ENCODE results near the gene RELN.

DNA sequence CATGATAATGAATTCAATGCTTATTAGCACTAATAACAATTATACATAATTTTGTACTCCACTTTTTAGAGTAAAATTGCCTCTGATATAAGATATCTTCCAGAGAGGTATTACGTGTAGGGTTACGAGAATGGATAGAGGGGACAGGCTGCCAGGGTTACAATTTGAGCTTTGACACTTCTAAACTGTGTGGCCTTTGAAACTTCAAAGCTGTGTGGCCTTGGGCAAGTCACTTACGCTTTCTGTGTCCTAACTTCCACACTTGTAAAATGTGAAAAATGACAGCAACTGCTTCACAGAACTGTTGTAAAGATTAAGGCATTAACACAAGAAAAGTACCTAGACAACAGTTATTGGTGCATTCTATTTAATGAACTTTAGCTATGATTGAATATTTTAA lies 283.9 kb downstream of the RELN start:
- TF ChIP-seq, protein P1, sequence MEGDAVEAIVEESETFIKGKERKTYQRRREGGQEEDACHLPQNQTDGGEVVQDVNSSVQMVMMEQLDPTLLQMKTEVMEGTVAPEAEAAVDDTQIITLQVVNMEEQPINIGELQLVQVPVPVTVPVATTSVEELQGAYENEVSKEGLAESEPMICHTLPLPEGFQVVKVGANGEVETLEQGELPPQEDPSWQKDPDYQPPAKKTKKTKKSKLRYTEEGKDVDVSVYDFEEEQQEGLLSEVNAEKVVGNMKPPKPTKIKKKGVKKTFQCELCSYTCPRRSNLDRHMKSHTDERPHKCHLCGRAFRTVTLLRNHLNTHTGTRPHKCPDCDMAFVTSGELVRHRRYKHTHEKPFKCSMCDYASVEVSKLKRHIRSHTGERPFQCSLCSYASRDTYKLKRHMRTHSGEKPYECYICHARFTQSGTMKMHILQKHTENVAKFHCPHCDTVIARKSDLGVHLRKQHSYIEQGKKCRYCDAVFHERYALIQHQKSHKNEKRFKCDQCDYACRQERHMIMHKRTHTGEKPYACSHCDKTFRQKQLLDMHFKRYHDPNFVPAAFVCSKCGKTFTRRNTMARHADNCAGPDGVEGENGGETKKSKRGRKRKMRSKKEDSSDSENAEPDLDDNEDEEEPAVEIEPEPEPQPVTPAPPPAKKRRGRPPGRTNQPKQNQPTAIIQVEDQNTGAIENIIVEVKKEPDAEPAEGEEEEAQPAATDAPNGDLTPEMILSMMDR (IDR thresholded peaks at IDR 0.05): no peak
- TF ChIP-seq ZFX (IDR thresholded peaks at IDR 0.05; ENCODE audit: borderline replicate concordance): no peak

Measured in 22Rv1 (cell line).